HG02852 (cell line): ENCODE measurements around the gene SMYD2.

ENCODE experiments used
- ATAC-seq: cut with Tn5 transposase; IDR thresholded peaks from one replicate; pipeline ENCODE4 v1.9.1; 2021; ENCODE audit warnings: mild to moderate bottlenecking, moderate library complexity; ENCODE audit not compliant: unreplicated experiment

Gene SMYD2

DNA sequence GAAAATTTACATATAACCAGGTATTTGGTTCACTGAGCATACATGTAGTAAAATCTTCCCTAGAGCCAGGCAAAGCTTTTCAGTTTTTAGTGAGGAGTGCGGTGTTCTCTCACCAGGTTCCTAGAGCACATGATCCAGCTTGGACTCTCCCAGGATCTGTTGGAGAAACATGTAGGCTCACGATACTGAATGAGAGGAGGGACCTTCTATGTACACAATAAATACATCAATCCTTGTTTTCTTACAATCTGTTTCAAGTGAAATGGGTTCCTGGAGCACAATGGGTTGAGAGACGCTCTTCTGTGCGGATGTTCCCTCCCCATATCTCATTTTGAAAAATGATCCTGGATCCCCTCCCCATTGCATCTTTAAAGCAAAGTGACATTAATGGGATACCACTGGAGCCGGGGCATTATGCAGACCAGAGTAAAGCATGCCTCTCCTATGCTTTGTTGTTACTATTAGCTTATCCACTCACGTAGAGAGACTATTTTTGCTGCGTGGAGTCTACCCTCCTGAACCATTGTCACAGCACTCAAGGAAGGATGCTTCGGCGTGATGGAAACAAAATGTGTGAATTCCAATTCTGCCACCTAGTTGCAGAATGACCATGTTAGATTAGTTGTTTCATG is 19.3 kb downstream of the SMYD2 start:
- no peak for ATAC-seq

DNA sequence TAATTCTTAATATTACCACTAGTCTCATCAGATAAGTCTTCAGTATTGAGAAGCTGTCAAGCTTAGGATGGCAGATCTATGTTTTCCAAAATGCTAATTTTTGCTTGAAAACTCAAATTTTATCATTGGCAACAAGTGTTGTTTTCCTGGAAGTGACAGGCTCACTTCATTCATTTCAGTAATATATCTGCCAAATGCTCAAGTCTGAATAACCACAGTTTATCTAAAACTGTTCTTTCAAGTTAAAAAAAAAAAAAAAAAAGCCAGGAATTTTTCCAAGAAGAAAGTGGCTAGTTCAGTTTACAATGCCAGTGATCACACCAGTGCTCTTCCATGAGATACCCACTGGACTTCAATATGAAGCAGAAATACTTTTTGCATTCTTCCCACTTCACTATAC is 20.6 kb downstream of the SMYD2 start:
- ATAC-seq: no peak

DNA sequence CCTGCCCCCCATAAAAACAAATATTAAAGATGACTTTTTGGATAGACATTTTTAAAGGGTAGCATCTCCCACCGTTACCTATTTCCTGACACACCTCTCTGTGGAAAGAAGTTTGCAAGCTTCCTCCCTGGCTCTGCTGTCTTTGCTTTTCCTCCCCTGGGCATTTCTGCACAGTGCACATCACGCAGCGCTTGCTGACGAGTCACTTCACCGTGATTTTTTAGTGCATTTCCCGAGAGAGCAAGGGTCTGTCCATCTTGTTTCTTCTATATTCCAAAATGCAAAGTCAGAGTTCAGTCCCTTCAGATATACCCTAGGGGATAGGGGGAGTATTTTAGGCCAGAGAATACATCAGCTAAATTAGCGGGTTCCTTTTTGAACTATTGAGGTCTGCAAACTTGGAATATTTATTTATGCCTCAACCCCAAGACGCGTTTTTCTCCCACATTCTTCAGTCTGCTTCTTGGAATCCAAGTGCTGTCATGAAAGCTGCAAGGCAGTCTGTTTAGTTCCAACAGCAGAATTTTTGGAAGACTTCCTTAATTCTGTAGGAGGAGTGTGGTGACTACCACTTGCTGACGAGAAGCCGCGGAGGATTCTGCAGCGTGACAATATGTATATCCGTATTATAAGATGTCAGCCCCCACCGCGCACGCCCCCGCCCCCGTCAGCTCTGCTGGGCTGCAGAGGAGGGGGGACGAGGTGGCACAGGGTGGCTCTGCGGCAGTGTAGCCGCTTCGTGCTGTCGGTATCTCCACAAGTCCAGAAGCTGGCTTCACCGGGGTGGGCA is 22.4 kb downstream of the SMYD2 start:
- ATAC-seq: no peak

DNA sequence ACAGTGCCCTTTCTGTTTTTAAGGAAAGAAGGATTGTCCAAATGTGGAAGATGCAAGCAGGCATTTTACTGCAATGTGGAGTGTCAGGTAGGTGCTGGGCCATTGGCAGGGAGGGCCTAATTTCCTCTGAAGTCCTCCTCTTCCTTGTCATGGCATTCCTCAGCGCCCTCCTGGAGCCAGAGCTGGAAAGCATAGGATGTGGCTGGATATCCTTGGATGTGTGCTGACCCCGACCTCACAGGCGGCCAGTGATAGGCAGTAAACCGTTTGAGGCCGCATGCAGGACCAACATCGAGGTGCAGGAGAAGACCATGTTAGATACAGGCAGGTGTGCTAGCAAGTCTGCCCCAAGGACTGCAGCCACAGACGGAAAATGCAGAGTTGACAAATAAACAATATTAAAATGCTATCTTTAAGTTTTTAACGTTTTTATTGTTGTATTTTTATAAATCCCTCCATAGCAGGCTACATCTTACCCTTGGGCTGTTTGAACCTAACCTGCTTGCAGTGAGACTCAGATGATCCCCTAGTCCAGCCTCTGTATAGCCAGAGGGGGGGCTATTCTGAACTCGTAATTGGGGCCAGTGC is 24.3 kb downstream of the SMYD2 start:
- ATAC-seq: no peak

DNA sequence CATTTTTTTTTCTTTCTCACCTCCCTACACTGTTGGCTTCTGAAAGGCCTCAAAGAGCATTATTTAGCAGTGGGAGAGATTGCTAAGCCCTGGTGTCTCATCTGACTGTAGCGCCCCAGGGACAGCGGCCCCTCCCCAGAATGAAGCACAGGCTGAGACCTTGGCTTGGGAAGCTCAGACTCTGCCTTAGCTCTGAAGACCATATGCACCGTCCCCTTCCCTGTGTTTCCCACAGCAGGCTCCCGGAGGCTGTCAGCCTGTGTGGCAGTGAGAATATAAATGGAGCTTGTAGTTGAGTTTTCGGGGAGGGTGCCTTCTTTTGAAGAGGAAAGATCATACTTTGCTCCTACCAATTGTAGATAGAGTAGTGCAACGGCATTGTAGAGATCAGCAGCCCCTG is 25.3 kb downstream of the SMYD2 start:
- no peak for ATAC-seq

DNA sequence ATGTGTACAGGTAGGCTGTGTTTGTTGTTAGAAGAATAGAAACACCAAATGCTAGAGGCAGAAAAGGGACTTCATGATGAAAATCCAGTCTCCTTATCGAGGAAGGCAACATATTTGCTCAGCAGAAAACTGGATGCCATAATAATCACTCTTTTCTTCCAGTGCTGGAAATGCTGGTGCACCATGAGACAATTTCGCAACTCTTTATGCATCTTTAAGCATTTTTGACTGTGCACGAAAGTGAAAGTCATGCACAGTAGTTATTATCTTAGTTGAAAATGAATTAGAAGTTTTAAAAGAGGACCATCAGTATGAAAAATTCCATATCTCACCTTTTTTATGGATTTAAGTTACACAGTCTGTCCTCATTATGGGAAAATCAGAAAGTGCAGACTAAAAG is 29.1 kb downstream of the SMYD2 start:
- ATAC-seq: peak; percentile 55

DNA sequence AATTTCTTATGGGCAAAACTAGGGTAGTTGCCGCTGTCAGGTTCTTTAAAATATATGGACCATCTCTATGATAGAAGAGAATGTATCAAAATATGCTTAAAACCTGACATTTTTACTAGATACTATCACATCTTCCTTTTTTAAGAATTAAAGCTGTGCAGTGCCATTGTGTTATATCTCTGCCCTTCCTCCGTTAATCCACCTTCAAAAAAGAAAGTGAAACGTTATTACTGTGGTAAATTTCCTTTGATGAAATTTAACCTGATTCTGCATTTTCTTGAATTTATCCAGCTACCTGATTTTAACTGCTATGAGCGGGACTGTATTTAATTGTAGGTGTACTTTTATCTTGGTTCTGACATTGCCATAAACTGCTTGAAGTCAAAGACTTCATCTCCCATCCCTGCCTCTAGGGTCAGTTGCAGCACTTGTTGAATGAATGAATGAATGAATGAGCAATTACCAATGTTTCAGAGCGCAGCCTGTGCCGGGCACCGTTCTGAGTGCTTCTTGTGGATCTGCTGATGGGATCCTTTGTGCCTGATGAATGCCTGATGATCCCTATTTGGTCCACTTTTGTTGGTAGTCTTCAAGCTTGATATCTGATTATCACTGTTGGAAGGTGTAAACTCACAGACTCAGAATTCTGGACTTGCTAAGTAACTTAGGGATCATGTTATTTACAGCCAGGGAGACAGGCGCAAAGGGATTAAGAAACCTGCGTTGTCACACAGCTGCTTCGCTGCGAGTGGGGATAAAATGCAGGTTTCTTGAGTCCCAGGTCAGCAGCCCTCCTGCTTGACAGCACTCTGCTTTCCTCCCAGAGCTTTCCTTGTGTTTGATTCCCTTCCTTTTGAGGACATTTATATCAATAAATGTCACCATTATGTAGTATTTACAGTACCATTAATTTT is 30.1 kb downstream of the SMYD2 start:
- ATAC-seq: no peak

DNA sequence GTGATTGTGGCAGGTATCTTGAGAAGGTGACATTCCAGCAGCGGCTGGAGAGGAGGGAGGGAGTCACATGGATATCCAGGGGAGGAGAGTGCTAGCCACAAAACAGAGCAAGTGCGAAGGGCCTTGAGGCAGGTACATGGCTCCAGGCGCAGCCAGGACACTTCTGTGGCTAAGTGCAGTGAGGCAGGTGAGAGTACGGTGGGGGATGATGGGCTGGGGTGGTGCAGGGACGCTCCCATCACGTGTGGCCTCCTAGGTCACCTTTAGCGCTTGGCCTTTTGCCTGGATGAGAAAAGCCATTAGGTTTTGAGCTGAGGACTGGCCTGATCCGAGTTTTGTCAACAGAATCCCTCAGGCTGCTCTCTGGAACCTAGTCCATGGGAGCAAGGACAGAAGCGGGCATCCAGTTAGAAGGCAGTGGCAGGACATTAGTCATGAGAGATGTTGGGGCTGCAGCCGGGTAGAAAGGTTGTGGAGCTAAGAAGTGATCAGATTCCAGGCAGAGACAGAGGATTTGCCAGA is 31.6 kb downstream of the SMYD2 start:
- no peak for ATAC-seq

DNA sequence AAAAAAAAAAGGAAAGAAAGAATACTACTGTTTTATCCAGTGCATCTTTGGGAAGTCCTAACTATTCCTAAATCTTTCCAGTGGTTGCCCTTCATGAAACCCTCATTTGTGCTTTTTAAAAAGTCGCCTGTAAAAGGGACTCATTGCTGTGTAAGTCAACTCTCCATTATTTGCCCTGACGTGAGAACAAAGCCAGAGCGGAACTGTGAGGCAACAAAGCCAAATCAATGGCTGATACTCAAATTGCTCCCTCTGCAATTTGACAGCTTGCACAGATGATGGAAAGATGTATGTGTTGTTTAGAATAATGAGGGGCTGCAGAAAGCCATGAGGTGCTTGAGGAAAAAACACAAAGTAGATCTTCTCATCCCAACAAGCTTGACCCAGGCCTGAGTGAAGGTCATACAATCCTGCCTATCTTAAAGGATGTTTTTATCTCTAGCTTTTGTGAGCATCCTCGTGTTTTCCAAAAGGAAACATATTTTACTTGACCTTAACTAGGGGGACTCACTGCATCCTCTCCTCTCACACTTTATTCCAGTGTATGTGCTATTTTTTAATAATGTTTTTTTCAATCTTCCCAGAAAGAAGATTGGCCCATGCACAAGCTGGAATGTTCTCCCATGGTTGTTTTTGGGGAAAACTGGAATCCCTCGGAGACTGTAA is 33.4 kb downstream of the SMYD2 start:
- ATAC-seq: no peak

DNA sequence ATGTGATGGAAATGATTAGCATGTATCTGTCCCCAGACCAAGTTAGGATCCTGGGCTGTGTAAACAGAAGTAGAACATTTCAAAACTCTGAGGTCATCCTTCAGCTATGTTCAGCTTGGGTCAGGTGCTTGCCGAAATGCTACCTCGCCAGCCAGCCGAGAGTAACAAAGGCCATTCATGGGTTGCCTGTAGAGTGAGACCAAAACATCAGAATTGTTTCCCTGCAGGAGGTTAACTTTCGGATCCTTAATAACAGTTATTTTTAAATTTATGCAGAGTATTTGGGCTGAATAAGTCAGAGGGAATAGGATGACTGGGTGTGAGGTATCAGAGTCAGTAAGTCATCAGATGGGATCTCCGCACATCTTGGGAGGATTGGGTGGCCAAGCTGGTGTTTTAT is 35.6 kb downstream of the SMYD2 start:
- no peak for ATAC-seq

DNA sequence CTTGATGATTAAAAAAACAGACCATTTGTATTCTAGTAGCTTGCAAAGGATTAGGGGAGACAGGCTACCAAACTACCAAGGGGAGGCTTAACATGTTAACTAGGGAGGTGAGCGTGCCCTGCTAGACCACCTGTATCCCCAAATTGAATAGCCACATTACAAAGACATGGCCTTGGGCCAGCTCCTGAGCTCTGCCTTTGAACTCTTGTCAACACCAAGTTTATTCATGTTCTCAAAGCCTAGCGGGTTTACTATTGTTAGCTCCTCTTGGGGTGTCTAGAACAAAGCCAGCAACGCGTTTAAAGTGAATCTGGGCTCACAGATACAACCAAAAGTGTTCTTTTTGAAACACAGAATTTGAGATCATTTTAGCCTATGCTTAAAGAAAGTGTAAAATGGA is 36.3 kb downstream of the SMYD2 start:
- no peak for ATAC-seq

DNA sequence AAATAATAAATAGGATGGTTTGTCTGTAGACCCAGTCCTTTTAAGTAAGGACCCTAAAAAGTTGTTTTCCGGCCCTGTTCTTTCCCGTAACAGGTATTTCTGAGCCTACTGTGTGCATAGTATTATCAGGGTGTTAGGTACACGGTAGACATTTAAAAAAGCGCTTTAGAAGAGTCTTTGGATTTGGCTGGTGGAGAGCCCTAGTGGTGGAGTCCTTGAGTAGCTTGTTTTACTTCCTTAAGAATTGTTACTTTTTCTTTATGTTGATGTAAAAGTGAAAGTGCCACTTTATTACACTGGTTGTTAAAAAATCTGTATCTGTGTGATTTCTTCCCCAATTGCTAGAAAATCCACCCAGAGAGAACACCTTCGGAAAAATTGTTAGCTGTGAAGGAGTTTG is 36.8 kb downstream of the SMYD2 start:
- ATAC-seq: no peak

DNA sequence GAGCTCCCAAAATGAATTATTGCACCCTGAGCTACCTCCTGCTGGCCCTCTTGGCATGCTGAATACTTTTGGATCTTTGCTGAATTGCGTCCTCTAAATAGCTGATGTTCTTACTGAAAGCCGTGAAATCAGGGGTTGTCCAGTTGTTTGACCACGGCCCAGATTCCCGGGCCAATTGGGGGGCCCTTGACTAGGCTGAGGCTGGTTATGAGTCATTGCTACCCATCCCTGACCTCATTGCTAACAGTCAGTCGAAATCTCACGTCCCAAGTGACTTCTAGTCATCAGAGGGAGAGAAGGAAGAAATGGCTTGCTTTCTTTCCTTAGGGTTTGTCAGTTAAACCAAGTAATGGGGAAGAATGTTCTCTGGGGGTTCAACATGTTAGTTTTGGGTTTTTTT is 37.4 kb downstream of the SMYD2 start:
- ATAC-seq: peak; percentile 45

DNA sequence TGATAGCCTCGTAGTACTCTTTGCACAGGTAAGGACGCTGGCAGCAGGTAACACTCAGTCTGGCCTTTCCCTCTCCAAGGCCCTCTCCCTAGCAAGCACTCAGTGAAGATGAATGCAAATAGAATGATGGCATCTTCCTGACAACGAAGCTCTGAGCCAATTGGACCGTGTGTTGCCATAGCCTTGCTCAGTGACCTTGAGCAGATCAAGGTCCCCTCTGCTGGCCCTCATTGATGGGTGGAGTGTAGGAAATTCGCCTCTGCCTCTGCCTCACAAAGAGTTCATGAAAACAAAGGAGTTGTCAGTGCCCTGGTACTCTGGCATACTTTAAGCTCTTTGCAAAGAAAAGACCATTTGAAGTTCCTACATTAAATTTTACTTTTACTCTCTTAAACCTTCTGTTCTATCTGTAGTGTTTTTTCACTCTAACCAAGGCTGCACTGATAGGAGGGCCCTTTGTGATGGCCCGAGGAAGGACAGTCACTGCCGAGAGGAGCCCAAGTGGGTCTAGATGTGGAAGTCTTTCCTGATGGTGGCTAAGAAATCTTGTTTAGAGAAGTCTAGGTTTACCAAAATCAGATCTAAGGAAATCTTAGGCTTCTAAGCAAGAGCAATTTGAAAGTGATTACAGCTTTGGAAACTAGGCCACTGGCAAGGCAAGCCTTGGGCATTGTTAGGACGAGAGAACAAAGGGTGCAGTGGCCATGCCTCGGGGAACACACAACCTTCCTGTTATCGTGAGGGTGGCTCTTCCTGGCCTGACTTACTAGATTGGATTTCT is 38.2 kb downstream of the SMYD2 start:
- ATAC-seq: no peak

DNA sequence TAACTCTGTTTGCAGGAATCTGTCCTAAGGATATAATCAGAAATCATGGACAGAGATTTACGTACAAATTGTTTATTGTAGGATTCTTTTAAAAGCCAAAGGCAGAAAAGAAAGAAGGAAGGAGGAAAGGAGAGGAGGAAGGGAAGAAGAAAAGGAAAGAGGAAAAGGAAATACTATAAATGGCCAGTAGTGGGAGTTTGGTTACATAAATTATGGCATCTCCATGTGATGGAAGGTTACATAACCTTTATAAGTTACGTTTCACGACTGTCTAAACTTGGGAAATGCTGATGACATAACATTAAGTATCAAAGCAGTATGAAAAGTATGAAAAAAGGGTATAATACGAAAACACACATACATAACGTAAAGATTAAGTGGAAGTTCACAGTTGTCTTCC is 39.0 kb downstream of the SMYD2 start:
- no peak for ATAC-seq

DNA sequence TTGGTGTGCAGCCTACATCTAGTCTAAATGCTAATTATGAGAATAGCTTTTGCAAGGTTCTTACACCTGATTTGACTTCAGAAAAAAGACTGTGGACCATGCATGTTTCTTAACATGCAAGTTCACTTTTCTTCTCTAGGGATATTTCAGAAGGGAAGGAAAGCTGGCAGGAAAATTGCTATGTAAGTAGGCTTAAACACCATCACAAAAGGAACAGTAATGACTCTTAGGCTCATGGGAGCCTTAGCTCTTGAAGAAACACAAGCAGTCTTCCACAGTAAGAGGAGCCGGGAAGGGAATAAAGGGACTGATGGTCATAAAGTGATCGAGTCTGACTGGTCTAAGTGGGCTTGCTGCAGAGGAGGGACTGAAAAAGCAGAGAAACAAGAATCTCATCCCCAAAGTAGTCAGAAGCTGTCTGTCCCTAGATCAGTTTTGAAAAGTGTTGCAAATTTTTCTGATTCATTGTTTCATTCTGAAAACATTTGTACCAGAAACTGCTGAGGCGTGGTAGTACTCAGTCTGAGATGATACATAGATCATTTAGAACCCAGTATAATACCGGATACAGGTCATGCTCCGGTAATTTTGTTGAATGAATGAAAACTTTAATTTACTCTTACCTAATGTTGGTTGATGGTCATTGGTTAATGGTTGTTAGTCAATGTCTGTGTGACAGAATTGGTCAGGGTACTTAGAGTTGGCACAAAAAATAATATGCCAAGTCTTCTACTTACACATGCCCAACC is 40.9 kb downstream of the SMYD2 start:
- ATAC-seq: peak; percentile 71

DNA sequence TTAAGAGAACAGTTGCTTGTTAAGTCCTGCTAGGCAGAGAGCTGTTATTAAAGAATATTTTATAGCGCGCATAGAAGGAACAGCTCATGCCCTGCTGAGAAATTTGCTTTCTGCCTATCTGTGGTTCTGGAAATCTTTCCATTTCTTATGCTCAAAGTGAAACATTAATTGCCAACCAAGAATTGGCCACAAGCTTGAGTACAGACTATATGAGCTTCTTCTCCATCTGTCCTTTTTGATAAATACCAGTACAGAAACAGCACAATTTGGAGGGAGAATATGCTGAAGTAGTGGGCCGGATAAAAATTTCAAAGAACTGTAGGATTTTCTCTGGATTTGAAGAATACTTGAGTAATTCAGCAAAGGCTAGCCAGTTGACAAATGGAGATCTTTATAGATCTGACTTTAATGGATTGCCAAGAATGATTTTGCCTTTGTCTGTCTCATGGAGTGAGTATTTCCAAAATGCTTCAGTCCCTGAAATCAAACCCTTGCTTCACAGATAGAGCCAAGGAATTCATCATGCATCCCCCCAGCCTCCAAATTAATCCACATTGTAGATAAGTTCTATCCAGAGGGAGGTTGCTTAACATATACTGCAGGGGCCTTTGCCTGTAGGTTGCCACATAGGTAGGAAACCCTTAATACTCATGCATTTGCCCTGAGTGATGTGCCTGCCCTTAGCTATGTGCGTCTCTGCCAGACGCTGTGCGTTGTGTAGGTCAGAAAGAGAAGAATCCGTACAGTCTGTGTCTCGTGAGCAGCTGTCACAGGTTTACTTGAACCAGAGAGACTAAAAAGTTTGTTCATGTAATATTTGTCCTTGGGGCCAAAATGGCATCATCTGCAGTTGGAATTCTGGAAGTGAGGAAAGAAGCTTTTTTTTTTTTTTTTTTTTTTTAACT is 44.2 kb downstream of the SMYD2 start:
- ATAC-seq: no peak

DNA sequence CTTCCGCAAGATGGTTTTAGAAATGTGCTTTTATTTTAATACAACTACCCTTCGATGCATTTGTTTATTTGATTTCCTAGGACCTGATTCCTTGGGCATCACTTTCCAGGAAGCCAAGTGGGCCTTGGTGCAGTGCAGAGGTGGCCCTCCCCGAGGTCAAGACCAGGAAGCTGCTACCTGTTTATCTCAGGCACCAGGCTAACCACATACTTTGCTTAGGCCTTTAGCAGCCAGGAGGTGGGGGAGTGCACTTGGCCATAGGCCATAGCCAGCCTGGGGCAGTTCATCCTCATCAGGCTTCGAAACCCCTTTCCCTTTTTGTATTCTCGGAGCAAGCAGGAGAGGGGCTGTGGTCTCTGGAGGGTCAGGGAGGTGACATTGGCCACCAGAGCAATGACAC is 45.4 kb downstream of the SMYD2 start:
- peak; percentile 38 for ATAC-seq
